ENCODE data around the gene GRAMD1B. TPM values are rescaled to one million over a fixed set of nuclear protein-coding genes. Genes with fewer than 3 reads are reported as not detected.

The GRAMD1B gene
- total RNA-seq, 4 donors from 2014 or later = under 0.01 to 6.5 (median 3.7) TPM

DNA sequence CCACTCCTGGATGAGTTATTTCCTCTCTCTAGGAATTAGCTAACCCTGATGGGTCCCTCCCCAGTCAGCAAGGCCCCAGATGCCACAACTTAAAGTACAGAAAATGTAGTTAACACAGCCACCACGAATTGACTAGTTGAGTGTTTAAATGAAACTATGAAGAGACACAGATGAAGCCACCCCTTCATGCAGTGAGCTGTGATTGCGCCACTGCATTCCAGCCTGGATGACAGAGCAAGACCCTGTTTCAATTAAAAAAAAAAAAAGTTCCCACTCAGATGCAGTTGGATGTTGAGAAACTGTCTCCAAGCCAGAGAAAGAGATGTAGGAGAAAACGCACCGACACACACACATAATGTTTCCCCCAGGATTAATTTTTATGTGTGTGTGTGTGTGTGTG is 171.1 kb downstream of the GRAMD1B start:
- intact Hi-C loops (cut with DNase I; ENCODE audit: low total_unique reads) = no loop called here
- Histone ChIP-seq H3K36me3 (no peaks in the 10 kb centered on the region), H3K9me3 (no peaks in the 10 kb centered on the region), H3K27ac (no peak overlapping the region), H3K27me3 (no peaks in the 10 kb centered on the region), H3K4me1 (no peaks in the 10 kb centered on the region), H3K4me3 (no peak overlapping the region)
- TF ChIP-seq, protein P1, sequence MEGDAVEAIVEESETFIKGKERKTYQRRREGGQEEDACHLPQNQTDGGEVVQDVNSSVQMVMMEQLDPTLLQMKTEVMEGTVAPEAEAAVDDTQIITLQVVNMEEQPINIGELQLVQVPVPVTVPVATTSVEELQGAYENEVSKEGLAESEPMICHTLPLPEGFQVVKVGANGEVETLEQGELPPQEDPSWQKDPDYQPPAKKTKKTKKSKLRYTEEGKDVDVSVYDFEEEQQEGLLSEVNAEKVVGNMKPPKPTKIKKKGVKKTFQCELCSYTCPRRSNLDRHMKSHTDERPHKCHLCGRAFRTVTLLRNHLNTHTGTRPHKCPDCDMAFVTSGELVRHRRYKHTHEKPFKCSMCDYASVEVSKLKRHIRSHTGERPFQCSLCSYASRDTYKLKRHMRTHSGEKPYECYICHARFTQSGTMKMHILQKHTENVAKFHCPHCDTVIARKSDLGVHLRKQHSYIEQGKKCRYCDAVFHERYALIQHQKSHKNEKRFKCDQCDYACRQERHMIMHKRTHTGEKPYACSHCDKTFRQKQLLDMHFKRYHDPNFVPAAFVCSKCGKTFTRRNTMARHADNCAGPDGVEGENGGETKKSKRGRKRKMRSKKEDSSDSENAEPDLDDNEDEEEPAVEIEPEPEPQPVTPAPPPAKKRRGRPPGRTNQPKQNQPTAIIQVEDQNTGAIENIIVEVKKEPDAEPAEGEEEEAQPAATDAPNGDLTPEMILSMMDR (IDR thresholded peaks at IDR 0.05) = no peak
- no peak for TF ChIP-seq POLR2A (IDR thresholded peaks at IDR 0.05)
- DNase-seq = no peak

DNA sequence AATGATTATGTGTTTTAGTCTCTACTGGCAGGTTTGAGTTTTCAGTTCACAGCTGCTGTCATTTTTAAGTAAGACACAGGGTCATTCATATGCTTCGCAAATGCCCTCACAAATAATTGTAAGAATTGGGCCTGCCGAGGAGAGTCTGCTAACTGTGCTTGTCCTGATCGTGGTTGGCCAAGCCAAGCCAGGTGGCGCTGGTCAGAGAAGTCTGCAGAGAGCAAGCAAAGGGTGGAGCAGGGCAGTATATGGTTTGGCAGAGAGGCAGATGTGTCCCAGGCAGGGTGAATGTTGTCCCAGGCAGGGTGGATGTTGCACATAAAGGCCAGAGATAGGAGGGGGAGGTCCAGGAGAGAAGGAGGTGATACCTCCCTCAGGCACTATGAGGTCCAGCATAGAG is 171.7 kb downstream of the GRAMD1B start:
- Histone ChIP-seq H3K4me1 (no peaks in the 10 kb centered on the region), H3K27ac (no peak overlapping the region), H3K9me3 (no peaks in the 10 kb centered on the region), H3K4me3 (no peak overlapping the region), H3K36me3 (no peaks in the 10 kb centered on the region), H3K27me3 (no peaks in the 10 kb centered on the region)
- TF ChIP-seq, protein P1 (IDR thresholded peaks at IDR 0.05) = no peak
- TF ChIP-seq POLR2A (IDR thresholded peaks at IDR 0.05) = no peak
- intact Hi-C loops (cut with DNase I; ENCODE audit: low total_unique reads) = no loop called here
- DNase-seq = no peak

DNA sequence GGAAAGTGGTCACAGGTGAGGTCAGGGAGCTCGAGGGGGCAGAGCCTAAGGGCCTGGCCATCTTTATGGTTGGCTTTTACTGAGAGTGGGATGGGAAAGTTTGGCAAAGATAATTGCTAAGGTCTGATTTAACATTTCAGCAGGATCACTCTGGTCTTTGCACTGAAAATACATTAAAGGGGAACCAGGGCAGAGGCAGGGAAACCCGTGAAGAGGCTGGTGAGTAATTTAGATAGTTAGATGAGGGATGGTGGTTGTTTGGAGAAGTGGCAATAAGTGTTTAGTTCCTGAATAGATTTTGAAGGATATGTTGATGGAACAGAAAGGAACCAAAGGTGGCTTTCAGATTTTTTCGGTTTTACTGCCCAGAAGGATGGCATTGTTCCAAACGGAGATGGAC is 173.6 kb downstream of the GRAMD1B start:
- Histone ChIP-seq H3K27ac (no peak overlapping the region), H3K4me1 (no peaks in the 10 kb centered on the region), H3K27me3 (no peaks in the 10 kb centered on the region), H3K9me3 (no peaks in the 10 kb centered on the region), H3K4me3 (no peak overlapping the region), H3K36me3 (no peaks in the 10 kb centered on the region)
- TF ChIP-seq POLR2A (IDR thresholded peaks at IDR 0.05) = no peak
- TF ChIP-seq, protein P1 (IDR thresholded peaks at IDR 0.05) = no peak
- DNase-seq = no peak
- intact Hi-C loops (cut with DNase I; ENCODE audit: low total_unique reads) = no loop called here

DNA sequence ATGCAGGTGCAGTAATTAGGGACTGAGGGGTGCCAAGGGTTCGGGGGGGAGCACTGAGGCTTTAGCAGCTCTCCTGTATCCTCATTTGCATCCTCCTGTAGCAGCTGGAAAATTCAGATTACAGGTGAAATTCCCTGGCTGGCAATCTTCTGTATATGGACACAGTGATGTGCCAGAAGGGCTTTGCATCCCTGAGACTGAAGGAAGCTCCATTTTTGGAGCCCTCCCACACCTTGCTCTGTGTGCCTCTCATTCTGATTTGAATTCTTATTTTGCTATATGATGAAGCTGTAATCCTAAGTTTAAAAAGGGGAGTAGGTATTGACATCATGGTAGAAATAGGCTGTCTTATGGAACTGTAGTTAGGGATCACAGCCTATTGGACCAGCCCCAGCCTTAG is 177.7 kb downstream of the GRAMD1B start:
- no peaks in the 10 kb centered on the region for H3K36me3 ChIP-seq
- no peak for TF ChIP-seq POLR2A (IDR thresholded peaks at IDR 0.05)
- TF ChIP-seq, protein P1 (IDR thresholded peaks at IDR 0.05) = no peak
- H3K27ac ChIP-seq = no peak overlapping the region

DNA sequence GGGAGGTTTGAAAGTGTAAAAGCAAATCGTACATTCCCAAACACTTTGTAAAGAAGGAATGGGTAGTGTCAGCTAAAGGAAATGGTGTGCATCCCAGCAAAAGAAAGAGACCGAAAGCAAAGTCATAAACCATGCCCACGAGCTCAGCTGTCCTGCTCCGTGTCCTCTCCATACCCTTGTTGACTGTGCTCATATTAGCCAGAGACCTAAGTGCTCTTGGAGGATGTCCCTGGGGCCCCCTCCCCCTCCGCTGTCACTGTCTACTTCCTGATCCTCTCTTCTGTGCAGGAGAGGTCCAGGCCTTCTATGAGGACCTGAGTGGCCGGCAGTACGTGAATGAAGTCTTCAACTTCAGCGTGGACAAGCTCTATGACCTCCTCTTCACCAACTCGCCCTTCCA is 178.3 kb downstream of the GRAMD1B start:
- DNase-seq = no peak
- Histone ChIP-seq H3K36me3 (no peaks in the 10 kb centered on the region), H3K9me3 (no peaks in the 10 kb centered on the region), H3K27me3 (no peaks in the 10 kb centered on the region), H3K4me3 (no peak overlapping the region), H3K4me1 (no peaks in the 10 kb centered on the region), H3K27ac (no peak overlapping the region)
- intact Hi-C loops (cut with DNase I; ENCODE audit: low total_unique reads) = no loop called here
- TF ChIP-seq, protein P1 (IDR thresholded peaks at IDR 0.05) = no peak
- no peak for TF ChIP-seq POLR2A (IDR thresholded peaks at IDR 0.05)

More for the DNA sequence above, 177.7 kb downstream of the GRAMD1B start:
- Histone ChIP-seq H3K9me3 (no peaks in the 10 kb centered on the region), H3K4me3 (no peak overlapping the region), H3K27me3 (no peaks in the 10 kb centered on the region), H3K4me1 (no peaks in the 10 kb centered on the region)
- DNase-seq = no peak
- intact Hi-C loops (cut with DNase I; ENCODE audit: low total_unique reads) = no loop called here
